NCI-H226 (cell line): ENCODE measurements around the gene SPATA32.
"Not testable (repeated sequence)": the region's sequence is repeated elsewhere in the genome, so short reads cannot be mapped to it uniquely, and the experiment has no call there.

Source experiments
- DNase-seq: peaks from one replicate; pipeline ENCODE4 v3.0.0-alpha.2; 2015

Gene SPATA32, protein sequence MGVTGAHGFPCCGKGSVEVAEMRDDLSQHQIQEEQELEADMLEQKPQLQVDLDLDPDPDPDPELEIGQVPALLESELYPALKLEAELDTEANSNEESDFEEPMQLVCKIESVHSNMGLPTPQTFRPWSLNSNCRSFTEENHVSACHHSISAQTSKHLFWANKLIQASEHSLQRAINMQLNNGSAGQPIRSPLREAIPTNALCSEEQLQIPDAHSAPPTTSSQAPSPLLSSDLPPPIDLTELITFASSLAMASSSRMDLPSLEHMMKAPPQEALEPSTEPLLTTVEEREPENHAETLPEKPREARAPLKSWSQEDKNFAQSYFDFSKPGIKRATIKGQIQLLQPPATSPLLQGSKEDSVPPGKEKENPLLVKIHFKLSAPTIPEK

GRCh38 chr17:45261577-45262515 is at the start of gene SPATA32:
SPATA32 (minus strand) TSS chr17:45262094; CDS start chr17:45262016, 78 bp downstream.
- no peak for DNase-seq

- DNase-seq, result no peak
These were observed 49.5 kb upstream of the SPATA32 start for GRCh38 chr17:45311401-45311759.

GRCh38 chr17:45310380-45311324 is 48.8 kb upstream of the SPATA32 start:
- DNase-seq, result peak; percentile 45

- DNase-seq, result no peak
These were observed 47.5 kb upstream of the SPATA32 start for GRCh38 chr17:45309400-45309799.

DNA sequence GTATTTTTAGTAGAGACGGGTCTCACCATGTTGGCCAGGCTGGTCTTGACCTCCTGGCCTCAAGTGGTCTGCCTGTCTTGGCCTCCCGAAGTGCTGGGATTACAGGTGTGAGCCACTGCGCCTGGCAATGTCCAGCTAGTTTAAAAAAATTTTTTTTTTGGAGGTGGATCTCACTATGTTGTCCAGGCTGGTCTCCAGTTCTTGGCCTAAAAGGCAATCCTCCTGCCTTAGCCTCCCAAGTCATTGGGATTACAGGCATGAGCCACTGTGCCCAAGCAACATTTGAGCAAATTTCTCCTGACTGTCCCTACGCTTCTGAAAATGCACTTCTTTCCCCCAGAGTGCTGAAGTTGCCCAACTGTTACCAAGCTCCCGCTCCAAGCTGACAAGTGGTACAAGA is 46.9 kb upstream of the SPATA32 start:
- no peak for DNase-seq

- DNase-seq, result no peak
These were observed 46.1 kb upstream of the SPATA32 start for GRCh38 chr17:45308016-45308365.

GRCh38 chr17:45307290-45308015 is 45.6 kb upstream of the SPATA32 start:
- peak; percentile 77 for DNase-seq

- DNase-seq, result no peak
These were observed 44.7 kb upstream of the SPATA32 start for GRCh38 chr17:45306623-45307022.

DNA sequence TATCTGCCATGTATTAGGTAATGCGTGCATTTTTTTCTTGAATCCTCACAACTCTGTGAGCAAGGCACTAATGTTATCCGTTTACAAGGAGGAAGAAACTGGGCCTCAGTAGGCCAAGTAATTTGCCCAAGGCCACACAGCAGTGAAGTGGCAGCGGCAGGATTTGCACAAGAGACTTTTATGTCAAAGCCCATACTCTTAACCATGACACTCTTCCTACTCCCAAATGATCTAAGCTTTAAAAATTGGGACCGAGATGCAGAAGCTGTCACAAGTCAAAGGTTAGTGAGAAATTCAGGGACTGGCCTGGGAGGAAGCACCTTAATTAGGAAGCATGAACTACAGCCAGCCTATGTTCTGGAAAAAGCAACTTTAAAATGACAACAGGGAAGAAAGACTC is 44.2 kb upstream of the SPATA32 start:
- no peak for DNase-seq

DNA sequence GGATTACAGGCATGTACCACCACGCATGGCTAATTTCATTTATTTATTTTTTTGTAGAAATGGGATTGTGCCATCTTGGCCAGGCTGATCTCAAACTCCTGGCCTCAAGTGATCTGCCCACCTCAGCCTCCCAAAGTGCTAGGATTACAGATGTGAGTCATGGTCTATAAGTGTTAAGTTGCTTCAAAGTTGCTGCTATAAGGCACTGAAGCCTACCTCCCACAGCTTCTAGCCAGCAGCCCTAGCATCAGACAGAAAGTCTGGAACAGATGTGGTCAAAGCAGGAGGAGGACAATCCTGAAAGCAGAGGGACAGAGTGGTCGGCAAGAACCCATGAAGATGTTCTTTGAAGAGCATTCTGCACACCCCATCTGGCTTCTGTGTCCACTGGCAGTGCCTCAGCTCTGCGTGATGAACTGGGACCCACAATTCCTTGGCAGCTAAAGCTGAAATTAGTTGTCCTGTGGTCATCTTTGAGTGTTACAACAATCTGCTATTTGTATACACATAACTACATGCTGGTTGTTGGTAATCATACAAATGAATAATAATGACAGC is 43.7 kb upstream of the SPATA32 start:
- DNase-seq, result peak; percentile 61

DNA sequence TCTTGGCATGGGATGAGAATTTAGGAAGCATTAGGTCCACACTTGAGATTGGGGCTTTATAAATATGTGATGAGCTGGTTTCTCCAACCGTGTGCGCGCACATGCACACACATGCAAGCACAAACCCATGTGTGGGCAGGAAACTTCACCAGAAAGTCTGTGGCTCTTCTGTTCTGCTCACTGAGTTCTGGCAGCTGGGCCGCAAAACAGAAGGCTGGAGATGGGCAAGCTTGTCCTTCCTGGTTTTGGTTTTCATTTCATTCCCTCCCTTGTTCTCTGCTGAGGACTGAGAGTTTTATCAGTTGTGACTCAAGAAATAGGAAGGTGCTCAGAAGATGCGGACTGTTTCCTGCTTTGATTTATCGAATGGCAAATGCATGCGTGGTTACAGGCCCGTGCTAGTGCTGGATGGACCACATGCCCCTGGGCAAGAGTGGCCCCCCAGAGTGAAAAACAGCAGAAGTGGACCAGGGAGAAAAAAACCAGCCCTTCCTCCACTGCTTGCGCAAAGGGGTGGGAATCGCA is 40.8 kb upstream of the SPATA32 start:
- peak; percentile 99 for DNase-seq

GRCh38 chr17:45302220-45302619 is 40.3 kb upstream of the SPATA32 start:
- DNase-seq, result not testable (repeated sequence)

DNA sequence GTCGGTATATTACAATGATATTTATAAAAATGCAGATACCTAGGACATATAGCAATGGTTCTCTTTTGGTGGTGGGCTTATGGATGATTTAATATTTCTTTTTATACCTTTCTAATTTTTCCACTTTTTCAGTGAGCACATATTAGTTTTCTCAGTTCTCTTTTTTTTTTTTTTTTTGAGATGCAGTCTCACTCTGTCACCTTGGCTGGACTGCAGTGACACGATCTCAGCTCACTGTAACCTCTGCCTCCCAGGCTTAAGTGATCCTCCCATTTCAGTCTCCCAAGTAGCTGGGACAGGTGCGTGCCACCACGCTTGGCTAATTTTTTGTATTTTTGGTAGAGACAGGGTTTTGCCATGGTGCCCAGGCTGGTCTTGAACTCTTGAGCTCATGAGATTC is 39.8 kb upstream of the SPATA32 start:
- no peak for DNase-seq

GRCh38 chr17:45300060-45300751 is 38.3 kb upstream of the SPATA32 start:
- no peak for DNase-seq

DNA sequence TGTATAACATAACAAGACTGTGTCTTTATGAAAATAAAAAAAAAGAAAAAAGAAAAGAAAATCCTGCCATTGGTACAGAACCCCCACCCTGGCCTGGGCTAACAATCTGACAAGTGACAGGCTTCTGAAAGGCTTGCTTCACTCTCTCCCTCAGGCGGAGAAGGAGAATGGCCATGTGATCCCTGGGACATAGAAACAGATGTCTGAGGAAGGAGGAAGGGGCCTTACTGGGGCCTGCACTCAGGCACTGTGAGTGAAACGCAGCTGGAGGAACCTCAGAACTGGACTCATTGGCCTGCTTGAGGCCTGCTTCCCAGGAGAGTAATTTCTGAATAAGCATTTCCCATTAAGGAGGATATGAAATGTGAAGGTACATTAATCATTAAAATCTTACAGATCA is 37.5 kb upstream of the SPATA32 start:
- no peak for DNase-seq

DNA sequence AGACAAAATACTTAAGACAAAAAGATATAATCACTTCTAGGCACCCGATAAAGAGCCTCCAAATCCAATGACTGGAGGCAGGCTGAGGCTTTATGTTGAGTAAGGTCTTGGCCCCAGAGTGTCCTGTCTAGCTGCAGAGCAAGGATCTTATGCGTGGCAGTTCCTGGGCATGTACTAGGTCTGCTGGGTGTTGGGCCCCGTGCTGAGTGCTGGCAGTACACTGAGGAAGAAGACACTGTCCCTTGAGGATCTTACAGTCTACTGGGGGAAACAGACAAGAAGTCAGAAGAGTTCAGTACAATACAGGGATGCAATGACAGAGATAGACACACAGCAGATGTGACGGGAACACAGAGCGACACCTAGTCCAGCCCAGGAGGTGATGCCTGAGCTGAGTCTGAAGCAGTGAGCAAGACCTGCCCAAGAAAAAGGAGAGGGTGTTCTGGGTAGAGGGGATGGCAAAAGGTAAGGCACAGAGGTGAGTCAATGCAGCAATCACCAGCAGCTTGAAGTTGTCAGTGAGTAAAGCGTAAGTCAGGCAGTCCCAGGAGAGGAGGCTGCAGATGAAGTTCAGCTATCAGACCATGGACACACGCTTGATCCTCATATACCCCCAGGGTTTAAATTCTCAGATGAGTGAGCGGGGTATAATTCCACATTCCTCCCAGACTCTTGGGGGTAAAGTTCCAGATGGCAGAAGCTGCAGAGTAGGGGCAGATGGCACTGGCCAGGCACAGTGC is 36.8 kb upstream of the SPATA32 start:
- DNase-seq, result no peak

GRCh38 chr17:45296833-45297124 is 34.9 kb upstream of the SPATA32 start:
- DNase-seq, result no peak

GRCh38 chr17:45296003-45296832 is 34.3 kb upstream of the SPATA32 start:
- peak; percentile 66 for DNase-seq

GRCh38 chr17:45294506-45294905 is 32.6 kb upstream of the SPATA32 start:
- DNase-seq, result peak; percentile 95
